WTC11 (cell line): ENCODE measurements around the gene KDM2A.

Experiments used
- HMGA2 ChIP-seq: fragments of 250-450 bp; sonication (Bioruptor Pico); IDR thresholded peaks from 2 replicates; pipeline ENCODE4 v1.4.0; 2021; ENCODE audit warnings: mild to moderate bottlenecking, moderate library complexity
- NR2C2 ChIP-seq: sonication (generic); formaldehyde crosslinking; IDR thresholded peaks from 2 replicates; pipeline ENCODE4 v1.8.0; 2022; ENCODE audit warnings: mild to moderate bottlenecking, missing genetic modification reagents
- ZNF138 ChIP-seq: sonication (generic); formaldehyde crosslinking; conservative IDR thresholded peaks from 2 replicates; pipeline ENCODE4 v1.8.1; 2022; ENCODE audit warnings: mild to moderate bottlenecking, moderate library complexity, missing genetic modification reagents
- ZNF671 ChIP-seq: fragments of 250-450 bp; sonication (Bioruptor Pico); IDR thresholded peaks from 2 replicates; pipeline ENCODE4 v1.8.0; 2021; ENCODE audit warnings: mild to moderate bottlenecking
- TF ChIP-seq, protein P1 (sequence below): fragments of 200-600 bp; IDR thresholded peaks from 2 replicates; pipeline ENCODE4 v1.8.0; 2022; ENCODE audit warnings: antibody characterized with exemption
- TF ChIP-seq, protein P2 (sequence below): sonication (generic); formaldehyde crosslinking; IDR thresholded peaks from 2 replicates; pipeline ENCODE4 v1.8.1; 2022; ENCODE audit warnings: low read depth, missing genetic modification reagents, borderline replicate concordance
- TF ChIP-seq, protein P3 (sequence below): sonication (generic); formaldehyde crosslinking; conservative IDR thresholded peaks from 2 replicates; pipeline ENCODE4 v1.8.1; 2022; ENCODE audit warnings: mild to moderate bottlenecking, missing genetic modification reagents

DNA sequence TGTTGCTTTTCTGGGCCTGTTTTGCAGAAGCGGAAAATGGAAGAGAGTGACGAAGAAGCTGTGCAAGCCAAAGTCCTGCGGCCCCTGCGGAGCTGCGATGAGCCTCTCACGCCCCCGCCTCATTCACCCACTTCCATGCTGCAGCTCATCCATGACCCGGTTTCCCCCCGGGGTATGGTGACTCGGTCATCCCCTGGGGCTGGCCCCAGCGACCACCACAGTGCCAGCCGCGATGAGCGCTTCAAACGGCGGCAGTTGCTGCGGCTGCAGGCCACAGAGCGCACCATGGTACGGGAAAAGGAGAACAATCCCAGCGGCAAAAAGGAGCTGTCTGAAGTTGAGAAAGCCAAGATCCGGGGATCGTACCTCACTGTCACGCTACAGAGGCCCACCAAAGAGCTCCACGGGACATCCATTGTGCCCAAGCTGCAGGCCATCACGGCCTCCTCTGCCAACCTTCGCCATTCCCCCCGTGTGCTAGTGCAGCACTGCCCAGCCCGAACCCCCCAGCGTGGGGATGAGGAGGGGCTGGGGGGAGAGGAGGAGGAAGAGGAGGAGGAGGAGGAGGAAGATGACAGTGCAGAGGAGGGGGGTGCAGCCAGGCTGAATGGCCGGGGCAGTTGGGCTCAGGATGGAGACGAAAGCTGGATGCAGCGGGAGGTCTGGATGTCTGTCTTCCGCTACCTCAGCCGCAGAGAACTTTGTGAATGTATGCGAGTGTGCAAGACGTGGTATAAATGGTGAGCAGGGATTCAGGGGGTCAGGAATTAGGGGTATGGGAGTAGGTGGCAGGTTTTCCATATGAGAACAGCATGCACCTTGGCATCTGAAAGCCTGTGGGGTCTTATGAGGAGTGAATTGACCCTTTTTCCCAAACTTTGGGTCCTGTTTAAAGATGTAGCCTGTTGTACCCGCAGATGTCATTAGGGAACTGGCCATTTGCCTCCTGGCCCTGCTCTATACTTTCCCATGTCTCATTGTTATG is 131.3 kb downstream of the KDM2A start:
- TF ChIP-seq ZNF671 (CRISPR knock-in tag): no peak
- TF ChIP-seq, protein P1, sequence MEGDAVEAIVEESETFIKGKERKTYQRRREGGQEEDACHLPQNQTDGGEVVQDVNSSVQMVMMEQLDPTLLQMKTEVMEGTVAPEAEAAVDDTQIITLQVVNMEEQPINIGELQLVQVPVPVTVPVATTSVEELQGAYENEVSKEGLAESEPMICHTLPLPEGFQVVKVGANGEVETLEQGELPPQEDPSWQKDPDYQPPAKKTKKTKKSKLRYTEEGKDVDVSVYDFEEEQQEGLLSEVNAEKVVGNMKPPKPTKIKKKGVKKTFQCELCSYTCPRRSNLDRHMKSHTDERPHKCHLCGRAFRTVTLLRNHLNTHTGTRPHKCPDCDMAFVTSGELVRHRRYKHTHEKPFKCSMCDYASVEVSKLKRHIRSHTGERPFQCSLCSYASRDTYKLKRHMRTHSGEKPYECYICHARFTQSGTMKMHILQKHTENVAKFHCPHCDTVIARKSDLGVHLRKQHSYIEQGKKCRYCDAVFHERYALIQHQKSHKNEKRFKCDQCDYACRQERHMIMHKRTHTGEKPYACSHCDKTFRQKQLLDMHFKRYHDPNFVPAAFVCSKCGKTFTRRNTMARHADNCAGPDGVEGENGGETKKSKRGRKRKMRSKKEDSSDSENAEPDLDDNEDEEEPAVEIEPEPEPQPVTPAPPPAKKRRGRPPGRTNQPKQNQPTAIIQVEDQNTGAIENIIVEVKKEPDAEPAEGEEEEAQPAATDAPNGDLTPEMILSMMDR: no peak
- no peak for TF ChIP-seq HMGA2
- TF ChIP-seq ZNF138: no peak
- TF ChIP-seq, protein P2, sequence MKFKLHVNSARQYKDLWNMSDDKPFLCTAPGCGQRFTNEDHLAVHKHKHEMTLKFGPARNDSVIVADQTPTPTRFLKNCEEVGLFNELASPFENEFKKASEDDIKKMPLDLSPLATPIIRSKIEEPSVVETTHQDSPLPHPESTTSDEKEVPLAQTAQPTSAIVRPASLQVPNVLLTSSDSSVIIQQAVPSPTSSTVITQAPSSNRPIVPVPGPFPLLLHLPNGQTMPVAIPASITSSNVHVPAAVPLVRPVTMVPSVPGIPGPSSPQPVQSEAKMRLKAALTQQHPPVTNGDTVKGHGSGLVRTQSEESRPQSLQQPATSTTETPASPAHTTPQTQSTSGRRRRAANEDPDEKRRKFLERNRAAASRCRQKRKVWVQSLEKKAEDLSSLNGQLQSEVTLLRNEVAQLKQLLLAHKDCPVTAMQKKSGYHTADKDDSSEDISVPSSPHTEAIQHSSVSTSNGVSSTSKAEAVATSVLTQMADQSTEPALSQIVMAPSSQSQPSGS (CRISPR knock-in tag): no peak
- TF ChIP-seq, protein P3, sequence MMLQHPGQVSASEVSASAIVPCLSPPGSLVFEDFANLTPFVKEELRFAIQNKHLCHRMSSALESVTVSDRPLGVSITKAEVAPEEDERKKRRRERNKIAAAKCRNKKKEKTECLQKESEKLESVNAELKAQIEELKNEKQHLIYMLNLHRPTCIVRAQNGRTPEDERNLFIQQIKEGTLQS: no peak
- no peak for TF ChIP-seq NR2C2 (CRISPR knock-in tag)
